Measurements from ENCODE around the gene NAA38.
"Not testable (repeated sequence)": the region's sequence is repeated elsewhere in the genome, so short reads cannot be mapped to it uniquely, and the experiment has no call there.

NAA38 gene

DNA sequence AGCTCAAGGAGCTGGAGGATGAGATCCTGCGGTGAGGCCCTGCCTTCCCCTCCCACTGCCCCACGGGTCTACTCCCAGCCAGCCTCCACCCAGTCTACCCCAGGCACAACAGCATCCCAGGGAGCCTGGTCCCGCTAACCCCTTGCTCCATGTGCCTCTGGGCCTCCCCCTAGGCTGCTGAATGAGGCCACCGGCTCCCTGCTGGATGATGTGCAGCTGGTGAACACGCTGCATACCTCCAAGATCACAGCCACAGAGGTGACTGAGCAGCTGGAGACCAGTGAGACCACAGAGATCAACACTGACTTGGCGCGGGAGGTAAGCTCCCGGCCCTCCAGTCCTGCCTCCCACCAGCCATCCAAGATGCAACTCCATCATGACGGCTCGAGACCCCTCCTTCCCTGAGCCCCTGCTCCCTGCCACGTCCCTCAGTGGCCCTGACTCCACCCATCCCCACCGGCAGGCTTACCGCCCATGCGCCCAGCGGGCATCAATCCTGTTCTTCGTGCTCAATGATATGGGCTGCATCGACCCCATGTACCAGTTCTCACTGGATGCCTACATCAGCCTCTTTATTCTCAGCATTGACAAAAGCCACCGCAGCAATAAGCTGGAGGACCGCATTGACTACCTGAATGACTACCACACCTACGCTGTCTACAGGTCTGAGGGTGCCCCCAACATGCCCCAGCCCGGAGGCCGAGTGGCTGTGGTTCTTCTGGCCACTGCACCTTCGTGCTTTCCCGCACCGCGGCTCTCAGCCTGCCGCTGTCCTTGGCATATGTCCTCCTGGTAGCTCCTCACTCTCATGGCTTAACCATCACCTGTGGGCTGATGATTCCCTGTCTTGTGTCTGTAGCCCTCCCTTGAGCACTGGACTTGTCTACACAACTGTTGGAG, 38.4 kb downstream of the NAA38 start:
- DNase-seq: no peak

DNA sequence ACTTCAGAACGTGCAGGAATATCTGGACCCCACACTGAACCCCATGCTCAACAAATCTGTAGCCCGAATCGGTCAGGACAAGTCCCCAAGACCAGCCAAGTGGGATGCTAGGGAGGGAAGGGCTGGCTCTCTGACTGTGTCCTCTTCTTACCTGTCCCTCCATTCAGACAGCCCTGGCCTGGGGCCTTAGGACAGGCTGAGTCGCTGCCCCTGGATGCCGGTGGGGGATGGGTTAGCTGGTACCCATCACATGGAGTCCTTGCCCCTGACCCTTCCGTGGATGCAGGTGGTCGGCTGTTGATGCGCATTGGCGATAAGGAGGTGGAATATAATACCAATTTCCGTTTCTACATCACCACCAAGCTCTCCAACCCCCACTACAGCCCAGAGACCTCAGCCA, 39.3 kb downstream of the NAA38 start:
- DNase-seq: no peak

GRCh38 chr17:7817643-7817964, 39.8 kb downstream of the NAA38 start:
- no peak for DNase-seq

GRCh38 chr17:7816926-7817642, 40.3 kb downstream of the NAA38 start:
- no peak for DNase-seq

GRCh38 chr17:7814969-7815368, 42.4 kb downstream of the NAA38 start:
- no peak for DNase-seq

- no peak for DNase-seq
These were observed 46.1 kb downstream of the NAA38 start for GRCh38 chr17:7811251-7811650.

DNA sequence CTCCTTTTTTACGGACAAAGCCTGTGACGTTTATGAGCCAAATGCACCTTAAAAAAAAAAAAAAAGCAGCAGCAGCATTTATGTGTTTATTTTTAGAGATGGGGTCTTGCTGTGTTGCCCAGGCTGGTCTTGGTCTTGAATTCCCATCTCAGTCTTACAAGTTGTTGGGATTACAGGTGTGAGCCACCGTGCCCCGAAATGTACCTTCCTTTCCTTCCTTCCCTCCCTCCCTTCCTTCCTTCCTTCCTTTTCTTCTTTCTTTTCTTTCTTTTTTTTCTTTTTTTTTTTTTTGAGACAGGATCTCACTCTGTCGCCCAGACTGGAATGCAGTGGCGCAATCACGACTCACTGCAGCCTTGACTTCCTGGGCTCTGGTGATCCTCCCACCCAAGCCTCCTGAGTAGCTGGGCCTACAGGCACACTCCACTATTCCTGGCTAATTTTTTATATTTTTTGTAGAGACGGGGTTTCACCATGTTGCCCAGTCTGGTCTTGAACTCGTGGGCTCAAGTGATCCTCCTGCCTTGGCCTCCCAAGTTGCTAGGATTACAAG, 47.5 kb downstream of the NAA38 start:
- DNase-seq: not testable (repeated sequence)

GRCh38 chr17:7809086-7809790, 48.1 kb downstream of the NAA38 start:
- no peak for DNase-seq

GRCh38 chr17:7807206-7807605, 50.2 kb downstream of the NAA38 start:
- DNase-seq: no peak
